Measurements from ENCODE around the gene SHISA9.
"Not testable (repeated sequence)": the region's sequence is repeated elsewhere in the genome, so short reads cannot be mapped to it uniquely, and the experiment has no call there.

SHISA9 gene

DNA sequence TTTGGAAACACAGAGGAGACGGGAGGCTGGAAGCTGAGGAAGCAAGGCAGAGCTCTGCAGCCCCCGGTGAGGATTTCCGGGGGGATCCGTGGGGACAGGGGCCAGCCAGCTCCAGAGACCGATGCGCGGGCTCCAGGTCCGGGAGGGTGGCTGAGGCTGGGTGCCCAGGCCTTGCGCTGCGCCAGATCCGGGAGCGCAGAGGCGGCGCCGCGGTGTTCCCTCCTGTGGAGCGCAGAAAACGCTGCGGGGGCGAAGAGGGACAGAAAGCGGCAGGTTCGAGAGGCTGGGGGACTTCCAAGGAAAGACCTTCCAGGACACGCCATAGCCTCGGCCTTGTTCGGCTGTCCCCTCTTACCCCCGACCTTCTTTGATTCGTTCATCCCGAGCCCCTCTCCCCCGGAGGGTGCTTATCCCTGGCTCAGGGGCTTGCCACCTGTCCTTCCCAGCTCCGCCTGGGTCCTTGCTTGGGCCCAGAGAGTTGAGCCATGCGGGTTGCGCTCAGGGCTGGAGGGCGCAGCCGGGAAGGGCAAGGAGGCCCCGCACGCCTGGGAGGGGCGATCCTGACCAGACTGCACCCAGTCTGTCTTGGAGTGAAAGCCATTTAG lies 697 bp upstream of the SHISA9 start:
- no peak for DNase-seq

DNA sequence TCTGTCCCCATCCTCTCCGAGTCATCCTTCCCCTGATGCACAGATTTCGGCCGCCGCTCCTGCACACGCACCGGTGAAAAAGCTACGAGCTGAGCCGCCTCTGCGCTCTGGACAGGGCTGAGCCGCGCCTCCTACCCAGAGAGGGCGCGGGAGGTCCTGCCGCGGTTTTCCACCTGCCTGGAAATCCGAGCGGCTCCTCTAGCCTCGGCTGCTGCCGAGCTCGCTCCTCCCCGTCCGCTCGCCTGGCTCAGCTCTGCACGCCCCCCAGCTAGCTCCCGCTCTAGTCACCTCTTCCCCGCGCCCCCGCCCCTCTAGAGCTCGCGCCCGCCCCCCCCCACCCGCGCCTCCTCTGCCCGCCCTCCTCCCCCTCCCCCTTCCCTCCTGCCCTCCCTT lies 198 bp upstream of the SHISA9 start:
- no peak for DNase-seq

GRCh38 chr16:12902511-12903372 lies 1.3 kb downstream of the SHISA9 start:
- DNase-seq: no peak

DNA sequence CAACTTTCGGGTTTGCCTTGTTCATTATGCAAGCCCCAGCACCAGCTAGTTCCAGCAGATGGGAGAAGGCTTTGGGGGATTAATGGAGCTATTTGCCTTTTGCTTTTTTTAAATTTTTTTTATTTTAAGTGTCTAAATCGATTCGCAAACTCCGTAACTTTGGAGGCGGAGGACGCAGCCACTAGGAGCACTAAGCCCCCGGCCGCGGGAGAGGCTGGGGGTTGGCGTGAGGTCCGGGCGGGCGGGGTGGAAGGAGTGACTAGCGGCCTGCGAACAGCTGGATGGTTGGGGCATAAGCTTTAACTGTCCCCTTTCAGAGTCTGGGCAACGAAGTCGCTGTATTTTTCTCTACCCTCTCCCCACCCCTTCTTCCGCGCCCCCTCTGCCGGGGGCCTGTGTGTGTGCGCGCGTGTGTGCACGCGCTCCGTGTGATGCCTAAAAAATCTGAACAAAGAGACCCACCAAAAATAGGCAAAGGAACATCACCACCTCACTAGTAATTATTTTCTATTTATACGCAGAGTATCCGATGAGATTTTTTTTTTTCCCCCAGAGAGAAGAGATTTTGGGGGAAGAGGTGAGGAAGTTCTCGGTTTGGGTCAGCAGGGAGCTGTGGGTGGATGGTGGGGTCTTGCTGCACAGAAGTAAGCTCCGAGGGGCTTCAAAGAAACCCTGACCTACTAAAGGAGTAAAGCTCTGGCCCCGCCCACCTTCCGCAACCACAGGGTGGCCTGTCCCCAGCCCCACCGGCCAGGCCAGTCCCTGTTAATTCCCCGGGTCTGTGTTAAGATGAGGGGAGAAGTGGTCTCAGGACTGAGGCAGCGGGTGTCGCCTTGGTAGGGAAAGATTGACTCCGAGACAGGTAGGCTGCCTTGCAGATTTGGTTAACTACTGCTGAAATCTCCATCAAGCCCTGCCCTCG lies 2.3 kb downstream of the SHISA9 start:
- no peak for DNase-seq

GRCh38 chr16:12904329-12904671 lies 2.9 kb downstream of the SHISA9 start:
- DNase-seq: no peak

DNA sequence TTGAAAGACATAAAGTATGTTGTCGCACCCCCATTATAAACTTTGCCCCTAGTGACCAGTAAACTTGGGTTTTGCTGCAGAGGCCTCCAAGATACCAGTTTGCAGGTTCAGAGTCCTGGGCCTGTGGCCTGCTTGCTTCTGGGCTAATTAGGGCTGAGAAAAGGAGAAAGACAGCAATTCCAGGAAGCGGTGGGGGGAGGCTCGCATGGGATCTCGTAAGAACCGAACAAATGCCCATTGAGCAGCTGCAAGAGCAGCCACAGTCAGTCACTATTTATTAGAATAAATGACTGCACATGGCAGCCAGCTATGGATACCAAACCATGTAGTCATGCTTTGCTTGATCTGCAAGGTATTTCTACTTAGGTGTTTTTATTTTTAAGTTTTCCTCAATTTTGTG lies 4.9 kb downstream of the SHISA9 start:
- no peak for DNase-seq

DNA sequence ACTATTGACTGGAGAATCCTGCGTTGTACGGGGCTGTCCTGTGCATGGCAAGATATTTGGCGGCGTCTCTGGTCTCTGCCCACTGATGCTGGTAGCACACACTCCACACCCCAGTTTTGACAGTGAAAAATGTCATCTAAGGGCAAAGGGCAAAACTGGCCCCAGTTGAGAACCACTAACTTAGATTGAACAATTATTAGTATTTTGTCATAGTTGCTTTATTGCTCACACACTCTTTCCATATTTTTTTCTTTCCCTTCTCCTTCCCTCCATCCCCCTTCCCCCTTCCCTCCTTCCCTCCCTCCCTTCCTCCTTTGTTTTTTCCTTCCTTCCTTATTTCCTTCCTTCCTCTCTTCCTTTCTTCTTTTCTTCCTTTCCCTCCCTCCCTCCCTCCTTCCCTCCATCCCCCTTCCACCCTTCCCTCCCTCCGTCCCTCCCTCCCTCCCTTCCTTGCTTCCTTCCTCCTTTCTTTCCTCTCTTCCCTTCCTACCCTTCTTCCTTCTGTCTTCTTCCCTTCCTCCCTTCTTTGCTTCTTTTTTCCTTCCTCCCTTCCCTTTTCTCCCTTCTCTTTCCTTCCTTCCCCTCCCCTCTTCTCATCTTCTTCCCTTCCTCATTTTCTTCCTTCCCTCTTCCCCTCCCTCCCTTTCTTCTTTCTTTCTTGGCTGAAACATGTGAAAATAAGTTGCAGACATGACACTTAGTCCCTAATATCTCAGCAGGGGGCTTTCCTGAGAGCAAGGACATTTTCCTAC lies 5.5 kb downstream of the SHISA9 start:
- DNase-seq: no peak

DNA sequence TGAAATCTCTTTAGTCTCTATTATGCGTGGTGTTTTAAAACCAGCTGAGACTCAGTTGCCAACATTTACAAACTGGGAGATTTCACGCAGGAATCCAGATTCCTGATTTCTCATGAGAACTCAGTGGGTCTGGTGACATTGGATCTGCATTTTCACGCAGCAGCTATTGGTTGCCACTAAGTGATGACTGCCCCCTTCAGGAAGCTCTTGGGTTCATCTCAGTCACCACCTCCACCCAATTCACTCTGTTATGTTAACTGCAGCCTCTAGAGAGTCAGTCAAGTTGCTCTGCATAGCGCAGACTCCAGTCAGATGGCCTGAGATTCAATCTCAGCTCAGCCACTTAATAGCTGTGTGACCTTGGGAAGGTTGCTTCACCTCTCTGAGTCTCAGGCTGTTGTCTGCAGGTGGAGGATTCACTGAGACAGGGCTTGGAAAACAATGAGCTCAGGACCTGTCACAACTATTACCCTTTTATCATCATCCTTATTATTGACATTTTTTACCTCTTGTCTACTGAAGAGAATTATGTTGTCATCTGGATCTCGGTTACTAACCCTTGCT lies 6.4 kb downstream of the SHISA9 start:
- DNase-seq: peak; percentile 1

DNA sequence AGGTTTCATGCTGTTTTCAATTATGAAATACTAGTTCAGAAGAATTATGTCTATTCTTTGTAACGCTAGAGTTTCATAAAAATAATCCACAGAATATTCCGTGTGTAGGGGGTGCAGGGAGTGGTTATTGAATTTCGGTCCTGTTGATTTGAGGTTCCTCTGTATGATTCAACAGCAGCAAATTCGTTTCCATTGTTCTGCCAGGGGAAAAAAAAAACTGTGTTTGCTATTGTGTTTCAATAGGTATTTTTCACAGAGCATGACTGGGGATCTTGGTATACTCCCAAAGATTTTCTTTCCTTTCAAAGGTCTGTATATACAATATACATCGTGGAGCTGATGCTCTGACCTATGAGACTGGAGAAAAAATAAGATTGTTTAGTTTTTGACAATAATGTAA lies 15.8 kb downstream of the SHISA9 start:
- DNase-seq: no peak

GRCh38 chr16:12917653-12918052 lies 16.3 kb downstream of the SHISA9 start:
- DNase-seq: no peak

GRCh38 chr16:12920739-12921138 lies 19.3 kb downstream of the SHISA9 start:
- DNase-seq: no peak

GRCh38 chr16:12923640-12924039 lies 22.2 kb downstream of the SHISA9 start:
- DNase-seq: not testable (repeated sequence)

GRCh38 chr16:12925026-12925800 lies 23.8 kb downstream of the SHISA9 start:
- DNase-seq: no peak

GRCh38 chr16:12927591-12927990 lies 26.2 kb downstream of the SHISA9 start:
- no peak for DNase-seq

DNA sequence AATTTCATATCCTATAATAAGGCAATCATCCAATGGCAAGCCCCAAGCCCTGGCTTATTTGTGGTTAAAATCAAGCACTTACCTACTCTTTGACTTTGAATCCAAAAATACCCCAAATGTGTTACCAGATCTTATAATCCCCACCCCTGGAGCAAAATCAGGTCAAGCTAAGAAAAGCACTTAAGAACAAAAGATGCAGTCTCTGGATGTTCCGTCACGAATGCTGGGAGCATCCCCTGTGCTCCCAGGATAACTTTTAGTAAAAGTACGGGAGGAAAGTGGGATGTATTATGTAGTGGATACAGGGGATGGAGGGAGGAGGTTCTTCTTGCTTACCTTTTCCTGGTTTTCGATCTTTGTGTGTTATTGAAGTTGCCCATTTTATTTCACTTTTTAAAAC lies 29.5 kb downstream of the SHISA9 start:
- DNase-seq: no peak

DNA sequence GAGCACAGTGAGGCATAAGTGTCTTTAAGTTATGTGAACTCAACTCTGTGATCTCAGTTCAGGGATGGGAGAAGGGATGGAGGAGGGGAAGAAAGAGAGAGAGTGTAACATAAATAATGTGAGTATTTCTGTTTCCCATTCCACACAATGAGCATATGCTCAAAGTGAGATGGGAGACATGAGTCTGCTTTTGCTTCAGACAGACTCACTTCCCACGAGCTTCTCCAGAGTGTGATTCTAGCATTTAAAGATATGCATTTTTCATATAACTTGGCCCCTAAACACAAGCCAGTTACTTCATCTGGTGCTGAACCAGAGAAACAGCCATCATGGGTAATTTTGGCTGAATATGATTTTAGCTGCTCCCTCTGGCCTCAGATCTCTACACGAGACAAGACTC lies 35.0 kb downstream of the SHISA9 start:
- DNase-seq: no peak

- no peak for DNase-seq
Measured at GRCh38 chr16:12941896-12942295, 40.5 kb downstream of the SHISA9 start.

DNA sequence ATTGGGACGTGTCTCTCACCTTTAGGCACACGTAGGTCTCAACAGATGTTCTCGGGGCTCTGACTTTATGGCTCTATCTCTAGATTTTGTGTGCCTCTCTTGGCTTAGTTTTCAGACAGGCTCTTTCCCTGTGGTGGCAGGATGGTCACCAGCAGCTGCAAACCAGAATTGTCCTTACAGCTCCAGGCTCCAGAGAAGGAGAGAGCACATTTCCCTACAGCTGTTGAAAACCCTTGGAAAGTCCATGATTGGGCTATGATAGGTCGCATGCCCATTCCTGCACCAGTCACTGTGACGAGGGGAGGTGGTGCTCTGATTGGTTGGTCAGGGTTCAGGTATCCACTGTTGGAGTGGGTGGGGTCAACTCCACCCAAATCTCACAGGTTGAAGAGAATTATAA lies 41.5 kb downstream of the SHISA9 start:
- no peak for DNase-seq

DNA sequence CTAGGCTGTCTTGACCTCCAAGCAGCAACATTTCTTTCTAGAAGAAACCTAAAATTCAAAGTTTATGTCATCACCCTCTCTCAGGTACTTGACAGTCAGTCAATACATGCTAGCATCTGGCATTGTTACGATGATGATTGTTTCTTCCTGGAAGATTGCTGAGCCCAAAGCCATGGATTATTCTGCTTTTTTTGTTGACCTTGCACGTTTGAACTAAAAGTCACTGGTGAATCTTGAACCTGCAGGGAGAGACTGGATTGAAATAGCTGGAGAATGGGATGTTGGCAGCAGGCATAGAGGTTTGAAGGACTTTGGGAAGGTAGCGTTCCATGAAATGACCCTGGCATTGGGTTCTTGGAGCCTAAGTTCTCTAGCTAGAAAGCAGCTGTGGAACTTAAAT lies 42.9 kb downstream of the SHISA9 start:
- DNase-seq: no peak

- DNase-seq: no peak
Measured at GRCh38 chr16:12951392-12951791, 50.0 kb downstream of the SHISA9 start.

- DNase-seq: no peak
Measured at GRCh38 chr16:12951976-12952375, 50.6 kb downstream of the SHISA9 start.

- DNase-seq: no peak
Measured at GRCh38 chr16:12958366-12958765, 57.0 kb downstream of the SHISA9 start.

Data from midbrain (tissue), 1 donor.